Thyroid gland (tissue), 4 donors: ENCODE data around the gene CCL20. TPM values are rescaled to one million over a fixed set of nuclear protein-coding genes. Genes with fewer than 3 reads are reported as not detected.

Source experiments
- DNase-seq, 2 donors: peaks; one replicate each; pipeline ENCODE4 v3.0.0-alpha.2; 2019
- H3K27ac ChIP-seq, 3 donors: fragments of 200-600 bp; sonication (generic); 1 replicate in 2 of 3; 2 replicates in 1 of 3; pipeline ENCODE4 v1.5.1; 2016 to 2019; ENCODE audit warnings: mild to moderate bottlenecking in 1 of 3, moderate library complexity in 1 of 3
- H3K27me3 ChIP-seq: fragments of 200-600 bp; sonication (generic); one replicate; pipeline ENCODE4 v1.5.1; 2019
- H3K36me3 ChIP-seq, 2 donors: fragments of 200-600 bp; sonication (generic); one replicate each; pipeline ENCODE4 v1.5.1; 2016 to 2019
- H3K4me1 ChIP-seq, 2 donors: fragments of 200-600 bp; sonication (generic); one replicate each; pipeline ENCODE4 v1.5.1; 2017 to 2019
- H3K4me3 ChIP-seq, 3 donors: fragments of 200-600 bp; sonication (generic); replicated peaks in 1 of 3; 1 replicate in 2 of 3; 2 replicates in 1 of 3; pipeline ENCODE4 v1.5.1; 2016; ENCODE audit warnings: mild to moderate bottlenecking in 1 of 3
- H3K9me3 ChIP-seq: fragments of 200-600 bp; sonication (generic); one replicate; pipeline ENCODE4 v1.5.1; 2017
- POLR2A ChIP-seq, 2 donors: fragments of 450-650 bp; IDR thresholded peaks; one replicate each; pipeline ENCODE4 v1.6.1; 2017; ENCODE audit warnings: antibody characterized with exemption in 2 of 2, mild to moderate bottlenecking in 2 of 2, moderate library complexity in 1 of 2
- WGBS, 2 donors: methylation state at CpG; one replicate each; pipeline ENCODE4 v1.1.5; 2017; 5-methylcytosine and 5-hydroxymethylcytosine counted together
- intact Hi-C: fragments of 100-400 bp; cut with DNase I; formaldehyde crosslinking; loops from one replicate; pipeline ENCODE4 v1.15.1; 2023
- total RNA-seq, 4 donors: library from RNA; depleted of rRNA; stranded (reverse); fragments of >200 nt; gene quantifications; one replicate each; pipeline ENCODE4 v1.2.3, GENCODE V29; 2016
- TF ChIP-seq, protein P1 (sequence below), 6 experiments: fragments of 200-600 bp in 3 of 6; fragments of 450-650 bp in 3 of 6; sonication (generic) in 3 of 6; IDR thresholded peaks; one replicate each; pipeline ENCODE4 v1.5.1; 2016 to 2019; ENCODE audit warnings: antibody characterized with exemption in 6 of 6, mild to moderate bottlenecking in 2 of 6, inconsistent platforms in 1 of 6, moderate library complexity in 1 of 6

The CCL20 gene
- total RNA-seq, 4 donors from 2014 or later, result not detected

DNA sequence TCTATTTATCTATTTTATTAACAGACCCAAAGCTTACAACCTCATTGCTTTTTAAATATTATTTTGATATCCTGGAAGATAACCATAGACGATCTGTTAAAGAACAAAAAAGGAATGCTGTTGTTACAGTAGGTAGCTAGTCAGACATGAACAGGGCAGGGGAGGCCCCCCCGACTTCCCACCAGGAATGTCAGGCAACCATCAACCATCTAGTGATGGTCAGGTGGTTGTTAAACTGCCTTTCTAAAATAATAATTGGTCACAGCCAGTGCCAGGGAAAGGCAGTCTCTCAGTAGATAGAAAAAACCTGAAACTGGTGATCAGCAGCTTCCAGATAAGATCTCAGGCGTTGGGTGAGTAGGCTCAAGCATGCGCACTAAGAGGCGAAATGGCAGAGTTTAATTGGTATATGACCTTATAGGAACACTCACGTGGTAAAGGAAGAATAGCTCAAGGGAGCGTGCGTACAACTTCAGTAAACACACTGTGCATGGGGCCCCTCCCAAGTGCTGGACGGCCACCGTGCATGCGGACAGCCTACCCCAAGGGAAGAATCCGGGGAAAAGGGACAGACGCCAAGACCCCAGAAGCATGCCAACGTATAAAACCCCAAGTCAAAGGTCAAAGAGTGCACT is 32.5 kb upstream of the CCL20 start:
- 40 to 56% methylated on average over 14 of the region's 14 CpGs for WGBS, 2 donors
- Histone ChIP-seq H3K9me3 (no peaks in the 10 kb centered on the region), H3K4me3 (no peak overlapping the region), H3K27ac (peak overlapping the region in 1 of 3 donors; percentile 33), H3K36me3 (no peaks in the 10 kb centered on the region), H3K4me1 (peaks cover 6 to 15% of the 10 kb centered on the region in 2 donors), H3K27me3 (no peaks in the 10 kb centered on the region)
- no peak for TF ChIP-seq POLR2A (IDR thresholded peaks at IDR 0.05)
- TF ChIP-seq, protein P1, sequence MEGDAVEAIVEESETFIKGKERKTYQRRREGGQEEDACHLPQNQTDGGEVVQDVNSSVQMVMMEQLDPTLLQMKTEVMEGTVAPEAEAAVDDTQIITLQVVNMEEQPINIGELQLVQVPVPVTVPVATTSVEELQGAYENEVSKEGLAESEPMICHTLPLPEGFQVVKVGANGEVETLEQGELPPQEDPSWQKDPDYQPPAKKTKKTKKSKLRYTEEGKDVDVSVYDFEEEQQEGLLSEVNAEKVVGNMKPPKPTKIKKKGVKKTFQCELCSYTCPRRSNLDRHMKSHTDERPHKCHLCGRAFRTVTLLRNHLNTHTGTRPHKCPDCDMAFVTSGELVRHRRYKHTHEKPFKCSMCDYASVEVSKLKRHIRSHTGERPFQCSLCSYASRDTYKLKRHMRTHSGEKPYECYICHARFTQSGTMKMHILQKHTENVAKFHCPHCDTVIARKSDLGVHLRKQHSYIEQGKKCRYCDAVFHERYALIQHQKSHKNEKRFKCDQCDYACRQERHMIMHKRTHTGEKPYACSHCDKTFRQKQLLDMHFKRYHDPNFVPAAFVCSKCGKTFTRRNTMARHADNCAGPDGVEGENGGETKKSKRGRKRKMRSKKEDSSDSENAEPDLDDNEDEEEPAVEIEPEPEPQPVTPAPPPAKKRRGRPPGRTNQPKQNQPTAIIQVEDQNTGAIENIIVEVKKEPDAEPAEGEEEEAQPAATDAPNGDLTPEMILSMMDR (IDR thresholded peaks at IDR 0.05), result no peak
- intact Hi-C loops, result no loop called here
- DNase-seq, result peak; percentile 71 to 72

DNA sequence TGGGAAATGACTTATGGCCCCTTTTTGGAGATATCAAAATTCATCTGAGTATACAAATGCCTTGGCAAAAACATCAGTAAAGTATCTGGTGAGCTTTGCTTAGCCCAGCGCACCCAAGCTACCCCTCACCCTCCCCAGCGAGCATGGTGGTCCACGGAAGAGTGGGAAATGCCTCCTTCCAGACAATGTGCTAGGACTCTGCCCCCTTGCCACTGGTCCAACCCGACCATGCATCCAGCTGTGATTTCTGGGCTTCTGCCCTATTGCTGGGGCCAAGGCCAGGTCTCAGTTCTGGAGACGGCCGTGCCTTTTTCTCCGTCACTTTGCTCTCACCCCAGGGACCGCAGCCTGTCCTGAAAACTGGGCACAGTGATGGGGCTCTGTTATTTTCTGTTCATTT is 31.8 kb upstream of the CCL20 start:
- no peak overlapping the region for H3K27ac ChIP-seq
- TF ChIP-seq POLR2A (IDR thresholded peaks at IDR 0.05), result no peak
- TF ChIP-seq, protein P1 (IDR thresholded peaks at IDR 0.05), result no peak
- no peaks in the 10 kb centered on the region for H3K36me3 ChIP-seq
- H3K4me3 ChIP-seq, result no peak overlapping the region
- H3K9me3 ChIP-seq, result no peaks in the 10 kb centered on the region
- no peaks in the 10 kb centered on the region for H3K27me3 ChIP-seq
- DNase-seq, result no peak
- peaks cover 6 to 18% of the 10 kb centered on the region in 2 donors for H3K4me1 ChIP-seq
- 80 to 81% methylated on average over 7 to 8 of the region's 8 CpGs for whole genome bisulfite sequencing, 2 donors
- intact Hi-C loops, result no loop called here

DNA sequence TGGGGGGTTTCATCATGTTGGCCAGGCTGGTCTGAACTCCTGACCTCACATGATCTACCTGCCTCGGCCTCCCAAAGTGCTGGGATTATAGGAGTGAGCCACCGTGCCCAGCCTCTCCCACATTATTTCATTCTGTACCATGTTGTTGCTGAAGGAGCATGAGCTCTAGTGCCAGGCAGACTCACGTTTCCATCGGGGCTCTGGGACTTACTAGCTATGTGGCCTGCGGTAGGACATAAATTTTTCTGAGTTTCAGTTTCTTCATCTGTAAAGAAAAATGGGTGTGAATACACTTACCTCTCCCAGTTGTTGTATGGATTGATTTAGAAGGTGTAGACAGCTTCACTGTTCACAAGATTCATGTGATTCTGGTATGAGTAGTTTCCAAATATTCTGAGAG is 30.8 kb upstream of the CCL20 start:
- H3K27ac ChIP-seq, result peak overlapping the region in 2 of 3 donors; percentile 19 to 40
- intact Hi-C loops, result no loop called here

DNA sequence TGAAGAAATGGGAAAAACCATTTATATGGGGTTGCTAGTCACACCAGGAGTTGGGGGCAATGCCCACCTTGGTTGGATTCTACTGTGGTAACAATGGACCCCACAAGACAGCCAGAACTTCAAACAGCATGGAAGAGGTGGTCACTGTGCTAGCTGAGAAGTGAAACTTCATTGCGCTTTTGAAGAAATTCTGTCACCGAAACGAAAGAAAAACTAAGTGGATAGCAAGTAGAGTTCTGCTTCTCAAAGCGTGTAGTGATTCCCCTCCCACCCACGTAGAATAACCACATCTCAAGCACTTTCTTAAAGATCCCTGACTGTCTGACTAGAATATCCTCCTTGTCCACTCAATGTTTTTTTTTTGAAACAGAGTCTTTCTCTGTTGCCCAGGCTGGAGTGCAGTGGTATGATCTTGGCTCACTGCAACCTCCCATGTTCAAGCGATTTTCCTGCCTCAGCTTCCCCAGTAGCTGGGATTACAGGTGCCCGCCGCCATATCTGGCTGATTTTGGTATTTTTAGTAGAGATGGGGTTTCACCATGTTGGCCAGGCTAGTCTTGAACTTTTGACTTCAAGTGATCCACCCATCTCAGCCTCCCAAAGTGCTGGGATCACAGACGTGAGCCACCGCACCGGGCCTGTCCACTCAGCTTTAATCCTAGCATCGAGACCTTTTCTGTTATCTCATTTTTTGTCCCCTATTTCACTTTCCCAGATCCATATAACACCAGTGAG is 30.1 kb upstream of the CCL20 start:
- peak overlapping the region in 2 of 3 donors; percentile 19 to 40 for H3K27ac ChIP-seq
- H3K4me1 ChIP-seq, result peaks cover 6 to 25% of the 10 kb centered on the region in 2 donors
- no peak for DNase-seq
- no peaks in the 10 kb centered on the region for H3K9me3 ChIP-seq
- H3K4me3 ChIP-seq, result no peak overlapping the region
- intact Hi-C loops, result no loop called here
- no peaks in the 10 kb centered on the region for H3K27me3 ChIP-seq
- no peaks in the 10 kb centered on the region for H3K36me3 ChIP-seq
- WGBS, 2 donors, result 76 to 81% methylated on average over 12 of the region's 12 CpGs
- TF ChIP-seq, protein P1 (IDR thresholded peaks at IDR 0.05), result no peak
- no peak for TF ChIP-seq POLR2A (IDR thresholded peaks at IDR 0.05)

More for the DNA sequence above, 30.8 kb upstream of the CCL20 start:
- WGBS, 2 donors, result 83 to 86% methylated on average over 5 of the region's 5 CpGs
- Histone ChIP-seq H3K4me3 (no peak overlapping the region), H3K27me3 (no peaks in the 10 kb centered on the region), H3K4me1 (peaks cover 6 to 18% of the 10 kb centered on the region in 2 donors), H3K9me3 (no peaks in the 10 kb centered on the region), H3K36me3 (no peaks in the 10 kb centered on the region)
- TF ChIP-seq, protein P1 (IDR thresholded peaks at IDR 0.05), result no peak
- no peak for TF ChIP-seq POLR2A (IDR thresholded peaks at IDR 0.05)
- DNase-seq, result no peak

DNA sequence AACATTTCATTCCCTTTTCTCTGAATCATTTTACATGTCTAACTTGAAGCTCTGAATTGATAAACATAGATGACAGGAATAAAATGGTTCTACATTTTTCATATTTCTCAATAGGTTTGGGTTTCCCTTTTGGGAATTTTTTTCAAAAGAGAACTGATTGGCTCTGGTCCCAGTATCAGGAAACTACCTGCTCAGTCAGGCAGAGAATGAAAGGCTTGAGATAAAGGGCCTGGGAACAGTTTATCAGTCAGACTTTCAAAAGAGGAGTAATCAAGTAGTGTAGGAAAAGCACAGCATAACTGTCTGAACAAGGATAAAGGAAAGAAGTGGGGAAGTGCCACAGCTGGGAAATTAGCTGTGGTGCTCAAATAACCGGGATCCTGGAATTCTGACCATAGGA is 28.3 kb upstream of the CCL20 start:
- Histone ChIP-seq H3K27ac (peak overlapping the region; percentile 44 to 76 (median 56)), H3K9me3 (no peaks in the 10 kb centered on the region), H3K36me3 (no peaks in the 10 kb centered on the region), H3K27me3 (no peaks in the 10 kb centered on the region), H3K4me1 (peaks cover 6 to 27% of the 10 kb centered on the region in 2 donors), H3K4me3 (no peak overlapping the region)
- TF ChIP-seq POLR2A (IDR thresholded peaks at IDR 0.05), result no peak
- intact Hi-C loops, result no loop called here
- 25 to 31% methylated on average over 1 of the region's 1 CpG for WGBS, 2 donors
- no peak for DNase-seq
